Activated CD4-positive, alpha-beta memory T cell treated with anti-CD3 and anti-CD28 coated beads, Interleukin-2, amount 10 ng/mL, durations not matched to agents 7 days and 5 days (primary cell): ENCODE measurements around the gene LMO3. TPM values are rescaled to one million over a fixed set of nuclear protein-coding genes. Genes with fewer than 3 reads are reported as not detected.

Experiments
- CTCF ChIA-PET: fragments of 350-600 bp; sonication (Branson Sonifier 250); formaldehyde crosslinking; loops from one replicate; lab custom pipeline; 2021; ENCODE audit warnings: antibody characterized with exemption, inconsistent platforms; lab: Charles Lee
- POLR2A ChIA-PET: fragments of 350-600 bp; sonication (Branson Sonifier 250); formaldehyde crosslinking; loops from one replicate; lab custom pipeline; 2021; ENCODE audit warnings: antibody characterized with exemption; lab: Charles Lee
- DNase-seq: peaks from one replicate; pipeline ENCODE4 v3.0.0-alpha.2; 2020
- H3K27ac Mint-ChIP-seq: one replicate; pipeline ENCODE4 v1.8.0; 2021; ENCODE audit warnings: mild to moderate bottlenecking, mixed read lengths
- H3K27me3 Mint-ChIP-seq: one replicate; pipeline ENCODE4 v1.8.0; 2021; ENCODE audit warnings: mixed read lengths
- H3K36me3 Mint-ChIP-seq: one replicate; pipeline ENCODE4 v1.8.0; 2021; ENCODE audit warnings: low read depth, mixed read lengths
- H3K4me1 Mint-ChIP-seq: one replicate; pipeline ENCODE4 v1.8.0; 2021; ENCODE audit warnings: mixed read lengths
- H3K4me3 Mint-ChIP-seq: one replicate; pipeline ENCODE4 v1.8.0; 2021; ENCODE audit warnings: mild to moderate bottlenecking, mixed read lengths
- H3K9me3 Mint-ChIP-seq: one replicate; pipeline ENCODE4 v1.8.0; 2021; ENCODE audit warnings: mixed read lengths
- total RNA-seq, 2 experiments: library from RNA; stranded (reverse); gene quantifications; one replicate each; pipeline ENCODE4 v1.2.3, GENCODE V29; 2021

LMO3 gene
- total RNA-seq, 2 experiments from 2014 or later = not detected

DNA sequence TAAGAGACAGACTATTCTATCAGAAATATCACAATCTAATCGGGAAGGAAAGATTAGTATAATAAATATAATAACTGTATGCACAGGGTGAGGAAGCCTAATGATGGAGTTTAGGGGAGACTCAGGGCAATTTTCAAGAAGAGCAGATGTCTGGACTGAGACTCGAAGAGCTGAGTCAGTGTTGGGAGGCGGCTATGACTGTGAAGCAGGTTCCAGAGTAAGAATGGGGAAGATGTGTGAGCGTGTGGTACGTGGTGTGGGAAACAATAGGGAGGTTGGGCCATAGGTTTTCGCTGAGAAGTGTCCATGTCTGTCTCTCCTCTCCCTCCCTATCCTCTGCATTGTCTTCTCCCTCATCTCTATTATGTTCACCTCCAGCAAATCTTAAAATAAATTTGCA, 85.6 kb downstream of the LMO3 start:
- no peak overlapping the region for H3K4me3 Mint-ChIP-seq
- peaks cover 13% of the 10 kb centered on the region for H3K9me3 Mint-ChIP-seq
- ChIA-PET POLR2A (no interaction called here), CTCF (no interaction called here)
- H3K27me3 Mint-ChIP-seq = no peaks in the 10 kb centered on the region
- H3K4me1 Mint-ChIP-seq = no peaks in the 10 kb centered on the region
- no peaks in the 10 kb centered on the region for H3K36me3 Mint-ChIP-seq
- DNase-seq = no peak
- no peak overlapping the region for H3K27ac Mint-ChIP-seq

DNA sequence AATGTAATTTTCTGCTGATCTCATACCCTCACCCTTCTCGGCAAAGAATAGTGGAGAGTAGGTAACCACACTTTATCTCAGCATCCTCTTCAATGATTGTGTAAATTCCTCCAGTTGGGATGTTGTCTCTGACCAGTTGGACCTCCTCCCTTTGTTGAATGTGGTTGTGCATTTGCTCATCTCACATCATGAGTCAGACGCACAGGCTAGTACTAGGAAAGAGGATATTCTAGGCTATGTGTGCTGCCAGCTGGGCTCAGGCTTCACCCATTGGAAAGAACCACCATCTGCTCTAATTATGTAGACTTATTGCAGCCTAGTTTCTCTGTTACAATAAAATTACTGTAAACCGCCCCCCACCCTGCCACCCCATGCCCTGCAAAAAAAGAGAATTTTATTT, 90.3 kb downstream of the LMO3 start:
- ChIA-PET POLR2A (no interaction called here), CTCF (no interaction called here)
- Mint-ChIP-seq H3K4me1 (no peaks in the 10 kb centered on the region), H3K27ac (no peak overlapping the region), H3K36me3 (no peaks in the 10 kb centered on the region), H3K4me3 (no peak overlapping the region), H3K27me3 (no peaks in the 10 kb centered on the region), H3K9me3 (peaks cover 12% of the 10 kb centered on the region)
- DNase-seq = no peak

DNA sequence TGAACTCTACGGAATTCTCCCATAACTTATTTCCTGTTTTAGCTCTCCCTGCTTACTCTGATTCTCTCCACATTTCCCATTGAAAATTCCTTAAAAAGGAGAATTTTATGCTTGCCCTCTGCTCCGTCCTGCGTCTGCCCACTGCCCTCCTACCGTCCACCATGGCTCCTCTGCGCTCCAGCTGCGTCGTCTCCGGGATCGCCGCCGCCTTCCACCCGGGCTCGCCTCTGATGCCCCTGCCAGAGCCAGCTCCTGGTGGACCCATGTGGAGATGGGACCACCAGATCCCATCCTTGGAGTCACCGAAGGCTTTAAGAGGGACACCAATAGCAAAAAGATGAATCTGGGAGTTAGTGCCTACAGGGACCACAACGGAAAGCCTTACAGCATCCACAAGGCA, 92.7 kb downstream of the LMO3 start:
- Mint-ChIP-seq H3K4me3 (no peak overlapping the region), H3K27ac (no peak overlapping the region), H3K36me3 (no peaks in the 10 kb centered on the region), H3K27me3 (no peaks in the 10 kb centered on the region), H3K4me1 (no peaks in the 10 kb centered on the region), H3K9me3 (peaks cover 8% of the 10 kb centered on the region)
- ChIA-PET POLR2A (no interaction called here), CTCF (no interaction called here)
- DNase-seq = no peak

DNA sequence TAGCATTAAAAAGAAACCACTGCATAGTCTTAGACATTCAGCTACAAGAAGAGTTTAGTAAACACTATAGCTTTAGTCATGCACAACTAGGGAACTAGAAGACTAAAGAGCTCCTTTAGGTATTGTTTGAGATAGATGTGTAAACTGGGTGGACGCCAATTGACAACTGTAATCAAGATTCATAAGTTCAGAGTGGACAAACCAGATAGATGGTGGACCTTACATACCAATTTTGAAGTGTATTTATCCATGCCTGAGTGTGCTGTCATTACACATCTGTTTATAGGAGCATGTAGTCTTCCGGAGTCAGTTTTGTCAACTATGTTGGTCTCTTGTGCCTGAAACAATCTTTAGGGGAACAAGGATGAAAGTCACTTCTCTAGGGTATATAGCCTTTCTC, 96.6 kb downstream of the LMO3 start:
- Mint-ChIP-seq H3K9me3 (peaks cover 10% of the 10 kb centered on the region), H3K4me3 (no peak overlapping the region), H3K36me3 (no peaks in the 10 kb centered on the region), H3K27me3 (no peaks in the 10 kb centered on the region), H3K4me1 (no peaks in the 10 kb centered on the region), H3K27ac (no peak overlapping the region)
- CTCF ChIA-PET = no interaction called here
- DNase-seq = no peak
- POLR2A ChIA-PET = no interaction called here

DNA sequence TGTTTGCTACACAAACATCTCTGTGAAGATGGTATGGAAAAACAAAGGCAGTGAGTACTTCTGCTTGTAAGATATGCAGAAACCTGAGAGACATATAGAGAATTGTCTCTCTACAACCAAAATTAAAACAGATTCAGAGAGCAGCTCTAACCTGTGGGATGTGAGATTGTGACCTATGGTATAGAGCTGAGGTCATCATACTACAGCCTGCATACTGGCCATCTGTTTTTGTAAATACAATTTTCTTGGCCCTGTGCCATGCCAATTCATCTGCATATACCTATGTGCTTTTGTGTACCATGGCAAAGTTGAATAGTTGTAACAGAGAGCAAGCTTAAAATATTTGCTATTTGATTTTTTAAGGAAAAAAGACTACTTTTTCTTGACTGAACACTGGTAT, 99.6 kb downstream of the LMO3 start:
- ChIA-PET POLR2A (no interaction called here), CTCF (no interaction called here)
- Mint-ChIP-seq H3K4me1 (no peaks in the 10 kb centered on the region), H3K27ac (no peak overlapping the region), H3K4me3 (no peak overlapping the region), H3K27me3 (no peaks in the 10 kb centered on the region), H3K36me3 (no peaks in the 10 kb centered on the region), H3K9me3 (peaks cover 18% of the 10 kb centered on the region)
- DNase-seq = no peak

DNA sequence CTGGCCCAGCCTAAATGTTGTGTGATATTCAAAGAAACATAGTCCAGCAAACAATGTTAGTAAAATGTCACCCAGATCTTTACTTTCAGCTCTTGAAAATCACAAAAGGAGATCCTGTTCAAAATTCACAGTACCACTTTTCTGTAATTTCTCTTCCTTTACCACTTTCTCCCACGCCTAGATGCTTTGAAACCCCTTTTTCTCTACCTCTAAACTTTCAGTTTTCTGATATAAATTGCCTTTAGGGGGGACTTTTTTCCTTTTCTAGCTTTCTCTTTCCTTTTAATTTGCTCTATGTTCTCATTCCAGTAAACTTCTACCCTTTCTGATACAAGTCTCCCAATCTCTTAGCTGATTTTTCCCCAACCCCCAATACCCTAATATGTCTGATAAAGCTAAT, 101.8 kb downstream of the LMO3 start:
- H3K36me3 Mint-ChIP-seq = no peaks in the 10 kb centered on the region
- no peak for DNase-seq
- ChIA-PET POLR2A (no interaction called here), CTCF (no interaction called here)
- H3K4me1 Mint-ChIP-seq = no peaks in the 10 kb centered on the region
- H3K27me3 Mint-ChIP-seq = no peaks in the 10 kb centered on the region
- no peak overlapping the region for H3K4me3 Mint-ChIP-seq
- no peak overlapping the region for H3K27ac Mint-ChIP-seq
- peaks cover 18% of the 10 kb centered on the region for H3K9me3 Mint-ChIP-seq

DNA sequence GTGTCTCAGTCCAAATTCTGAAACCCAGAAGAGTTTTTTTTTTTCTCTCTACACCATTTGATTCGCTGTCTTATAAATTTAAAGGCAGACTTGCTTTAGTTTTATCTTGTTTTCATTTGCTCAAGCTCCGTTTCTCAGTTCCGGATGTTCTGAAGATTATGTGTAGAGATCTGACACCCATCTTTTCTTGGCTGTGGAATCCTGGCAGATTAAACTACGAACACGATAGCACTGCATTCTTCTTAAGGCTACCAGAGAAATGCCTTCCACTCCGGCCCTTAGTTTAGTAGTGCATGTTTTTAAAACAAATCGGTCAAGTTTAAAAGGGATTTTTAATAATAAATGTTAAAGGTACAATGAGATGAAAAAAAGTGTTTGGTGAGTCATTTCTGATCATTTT, 106.4 kb downstream of the LMO3 start:
- Mint-ChIP-seq H3K27me3 (no peaks in the 10 kb centered on the region), H3K4me3 (no peak overlapping the region), H3K27ac (no peak overlapping the region), H3K36me3 (no peaks in the 10 kb centered on the region), H3K4me1 (no peaks in the 10 kb centered on the region), H3K9me3 (peaks cover 16% of the 10 kb centered on the region)
- no peak for DNase-seq
- ChIA-PET CTCF (no interaction called here), POLR2A (no interaction called here)
